Measurements from ENCODE around the gene APPL2.
"Not testable (repeated sequence)": the region's sequence is repeated elsewhere in the genome, so short reads cannot be mapped to it uniquely, and the experiment has no call there.

APPL2 gene

GRCh38 chr12:105235732-105236476 lies at the start of gene APPL2:
Gene APPL2, minus strand, starts transcription at chr12:105236174. Its CDS starts 162 bp downstream, at chr12:105236012.
- DNase-seq, result peak; percentile 68

GRCh38 chr12:105285378-105285777 lies 49.4 kb upstream of the APPL2 start:
- no peak for DNase-seq

- DNase-seq, result no peak
These were observed 45.7 kb upstream of the APPL2 start for GRCh38 chr12:105281694-105282049.

GRCh38 chr12:105280966-105281693 lies 45.2 kb upstream of the APPL2 start:
- DNase-seq, result no peak

- no peak for DNase-seq
These were observed 43.6 kb upstream of the APPL2 start for GRCh38 chr12:105279460-105280056.

GRCh38 chr12:105278043-105278697 lies 42.2 kb upstream of the APPL2 start:
- DNase-seq, result no peak

GRCh38 chr12:105275997-105276733 lies 40.2 kb upstream of the APPL2 start:
- no peak for DNase-seq

- DNase-seq, result no peak
These were observed 38.6 kb upstream of the APPL2 start for GRCh38 chr12:105274571-105274970.

- DNase-seq, result peak; percentile 93
These were observed 37.6 kb upstream of the APPL2 start for GRCh38 chr12:105273601-105274000.

GRCh38 chr12:105272814-105273416 lies 36.9 kb upstream of the APPL2 start:
- peak; percentile 54 for DNase-seq

GRCh38 chr12:105272152-105272551 lies 36.2 kb upstream of the APPL2 start:
- DNase-seq, result no peak

- DNase-seq, result no peak
These were observed 35.4 kb upstream of the APPL2 start for GRCh38 chr12:105271364-105271763.

GRCh38 chr12:105270671-105271255 lies 34.8 kb upstream of the APPL2 start:
- no peak for DNase-seq

GRCh38 chr12:105267711-105268110 lies 31.7 kb upstream of the APPL2 start:
- no peak for DNase-seq

GRCh38 chr12:105264771-105265170 lies 28.8 kb upstream of the APPL2 start:
- no peak for DNase-seq

GRCh38 chr12:105262461-105263184 lies 26.6 kb upstream of the APPL2 start:
- DNase-seq, result no peak

- no peak for DNase-seq
These were observed 25.0 kb upstream of the APPL2 start for GRCh38 chr12:105261010-105261409.

GRCh38 chr12:105259226-105259625 lies 23.3 kb upstream of the APPL2 start:
- no peak for DNase-seq

GRCh38 chr12:105257321-105257728 lies 21.4 kb upstream of the APPL2 start:
- no peak for DNase-seq

GRCh38 chr12:105256921-105257320 lies 20.9 kb upstream of the APPL2 start:
- DNase-seq, result no peak

- not testable (repeated sequence) for DNase-seq
These were observed 20.5 kb upstream of the APPL2 start for GRCh38 chr12:105256431-105256830.

All from DMS79 (cell line).